ENCODE measurements around the gene GJD3. TPM values are rescaled to one million over a fixed set of nuclear protein-coding genes. Genes with fewer than 3 reads are reported as not detected.
A peak's percentile ranks its signal among the peaks of the same experiment; 100 is the strongest.

The GJD3 gene
- total and polyA plus RNA-seq, 8 donors: 0.18 to 3.6 (median 3.0) TPM; not detected in 5

DNA sequence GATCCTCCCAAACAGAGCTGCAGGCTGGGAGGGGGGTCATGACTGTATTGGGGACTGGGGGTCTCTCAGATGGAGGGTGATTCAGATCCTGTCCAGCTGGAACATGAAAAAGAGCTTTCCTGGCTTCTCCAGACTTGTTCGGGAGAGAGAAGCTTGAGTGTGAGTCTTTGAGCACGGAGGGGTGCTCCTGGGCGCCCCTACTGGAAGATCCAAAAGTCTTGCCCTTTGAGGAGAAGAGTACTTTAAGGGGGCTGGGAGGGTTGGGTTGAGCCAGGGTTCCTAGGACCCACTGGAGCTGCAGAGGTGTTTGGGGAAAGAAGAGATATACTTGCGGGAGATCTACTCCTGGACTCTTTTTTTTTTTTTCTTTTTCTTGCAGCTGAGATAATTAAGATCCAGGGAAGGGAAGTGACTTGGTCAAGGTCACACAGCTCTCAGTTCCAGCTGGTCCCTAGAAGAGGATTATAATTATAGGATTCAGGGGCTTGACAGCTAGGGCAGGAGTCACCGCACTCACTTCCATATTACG, 47.1 kb downstream of the GJD3 start:
- Histone ChIP-seq H3K4me3 (peak overlapping the region; percentile 99 to 100), H3K4me1 (peaks cover 62 to 95% of the 10 kb centered on the region in 2 donors)
- peak in 3 of 4 donors; percentile 58 to 76 (median 63) for DNase-seq

GRCh38 chr17:40316571-40317344, 47.8 kb downstream of the GJD3 start:
- TF ChIP-seq CTCF (IDR thresholded peaks at IDR 0.05): no peak
- Histone ChIP-seq H3K36me3 (no peaks in the 10 kb centered on the region), H3K4me1 (peaks cover 62 to 95% of the 10 kb centered on the region in 2 donors), H3K27me3 (no peaks in the 10 kb centered on the region), H3K9me3 (no peaks in the 10 kb centered on the region), H3K27ac (peak overlapping the region; percentile 90 to 100), H3K4me3 (peak overlapping the region; percentile 99 to 100)
- ATAC-seq: peak; percentile 6
- peak in 3 of 4 donors; percentile 64 to 88 (median 87) for DNase-seq
- intact Hi-C loops (cut with DNase I): no loop called here

More for the DNA sequence above, 47.1 kb downstream of the GJD3 start:
- intact Hi-C loops (cut with DNase I): no loop called here
- Histone ChIP-seq H3K27ac (peak overlapping the region; percentile 90 to 100), H3K27me3 (no peaks in the 10 kb centered on the region), H3K36me3 (no peaks in the 10 kb centered on the region), H3K9me3 (no peaks in the 10 kb centered on the region)
- ATAC-seq: peak; percentile 31
- peak; percentile 32 to 39 for TF ChIP-seq CTCF (IDR thresholded peaks at IDR 0.05)

DNA sequence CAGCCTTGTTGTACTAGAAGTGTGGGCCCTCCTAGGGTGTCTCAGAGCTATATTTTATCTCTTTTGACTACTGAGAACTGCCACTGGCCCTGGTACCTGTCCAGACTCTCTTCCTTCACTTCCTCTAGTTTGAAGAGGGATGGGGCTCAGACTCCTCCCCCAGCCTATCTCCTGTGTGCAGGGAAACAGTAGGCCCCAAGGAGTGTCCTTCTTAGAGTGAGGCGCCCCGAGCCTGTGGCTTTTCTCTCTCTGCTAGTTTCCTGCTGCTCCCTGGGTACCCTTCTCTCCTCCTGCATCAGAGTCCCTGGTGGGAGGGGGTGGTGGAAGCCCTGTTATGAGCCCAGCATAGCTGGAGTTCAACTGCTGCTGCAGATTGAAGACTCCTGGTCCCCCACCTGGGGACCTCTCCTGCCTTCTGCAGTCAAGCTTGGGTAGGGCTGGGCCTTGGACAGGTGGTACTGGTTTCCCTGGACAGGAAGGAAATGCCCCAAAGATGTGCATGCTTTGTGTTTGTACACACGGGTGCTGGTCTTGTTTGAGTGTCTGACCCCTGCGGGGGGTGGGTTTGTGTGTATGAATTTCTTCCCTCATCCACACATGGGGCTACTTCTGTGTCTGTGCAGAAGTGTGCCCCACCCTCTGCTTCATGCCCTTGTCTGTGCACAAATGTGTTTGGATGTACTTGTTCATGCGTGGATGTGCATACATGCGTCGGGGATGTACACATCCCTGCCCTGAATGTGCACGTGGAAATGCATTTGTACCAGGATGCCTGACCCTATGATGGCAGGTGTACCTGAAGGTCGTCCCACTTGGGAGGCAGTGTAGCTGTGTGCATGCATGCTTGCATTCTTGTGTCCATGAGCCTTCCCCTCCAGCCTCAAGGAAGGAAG, 48.6 kb downstream of the GJD3 start:
- DNase-seq (no peak), ATAC-seq (no peak)
- Histone ChIP-seq H3K27me3 (no peaks in the 10 kb centered on the region), H3K9me3 (no peaks in the 10 kb centered on the region), H3K27ac (peak overlapping the region; percentile 90 to 100), H3K36me3 (no peaks in the 10 kb centered on the region), H3K4me1 (peaks cover 64 to 95% of the 10 kb centered on the region in 2 donors), H3K4me3 (no peak overlapping the region)
- no peak for TF ChIP-seq CTCF (IDR thresholded peaks at IDR 0.05)
- intact Hi-C loops (cut with DNase I): no loop called here

DNA sequence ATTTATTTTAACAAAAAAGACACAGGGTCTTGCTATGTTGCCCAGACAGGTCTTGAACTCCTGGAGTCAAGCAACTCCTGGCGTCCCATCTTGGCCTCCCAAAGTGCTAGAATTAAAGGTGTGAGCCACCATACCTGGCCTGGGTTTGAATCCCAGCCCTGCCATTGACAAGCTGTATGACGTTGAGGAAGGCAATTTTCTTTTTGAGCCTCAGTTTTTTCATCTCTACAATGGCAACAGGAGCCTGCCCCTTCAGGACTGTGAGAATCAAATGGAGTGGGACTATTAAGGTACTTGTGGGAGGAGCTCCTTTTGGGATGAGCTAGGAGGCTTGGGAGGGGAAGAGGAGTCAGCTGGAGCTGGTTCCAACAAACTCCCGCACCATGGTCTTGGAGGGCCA, 49.3 kb downstream of the GJD3 start:
- intact Hi-C loops (cut with DNase I): no loop called here
- H3K27ac ChIP-seq: peak overlapping the region in 1 of 2 donors; percentile 100

More for the DNA sequence above, 49.3 kb downstream of the GJD3 start:
- no peak for TF ChIP-seq CTCF (IDR thresholded peaks at IDR 0.05)
- Histone ChIP-seq H3K36me3 (no peaks in the 10 kb centered on the region), H3K4me1 (peaks cover 64 to 94% of the 10 kb centered on the region in 2 donors), H3K9me3 (no peaks in the 10 kb centered on the region), H3K27me3 (no peaks in the 10 kb centered on the region), H3K4me3 (no peak overlapping the region)
- DNase-seq (no peak), ATAC-seq (no peak)
